Endothelial cell of umbilical vein (primary cell): Measurements from ENCODE around the gene RSRC1. TPM values are rescaled to one million over a fixed set of nuclear protein-coding genes. Genes with fewer than 3 reads are reported as not detected.

ENCODE experiments used
- BruUV-seq: library from RNA; stranded (reverse); fragments of 400-500 nt; replicated peaks from 2 replicates; lab custom pipeline; 2021; lab: Mats Ljungman, UMichigan
- CTCF ChIA-PET: fragments of 300-600, 350-600 bp; sonication (Branson Sonifier 250); formaldehyde crosslinking; loops from one replicate; lab custom pipeline; 2021; ENCODE audit warnings: antibody characterized with exemption, inconsistent platforms; lab: Charles Lee
- POLR2A ChIA-PET: fragments of 300-600, 350-600 bp; sonication (Branson Sonifier 250); formaldehyde crosslinking; loops from one replicate; lab custom pipeline; 2021; ENCODE audit warnings: antibody characterized with exemption, inconsistent platforms; lab: Charles Lee
- DNase-seq: peaks from one replicate; pipeline ENCODE4 v3.0.0-alpha.2; 2011; ENCODE audit warnings: low read depth, low spot score
- FAIRE-seq: peaks from 2 replicates; lab custom pipeline; 2011; peaks lifted over from hg19 to GRCh38; lab: Jason Lieb, UNC
- H2AFZ ChIP-seq: 2 replicates; pipeline ENCODE4 v1.6.0; 2012; ENCODE audit warnings: low read depth, low read length, control low read depth, inconsistent platforms
- H3K27ac ChIP-seq: 2 replicates; pipeline ENCODE4 v1.5.1; 2011; ENCODE audit warnings: low read depth, mild to moderate bottlenecking, control low read depth, low read length, moderate library complexity; ENCODE audit not compliant: insufficient read depth
- H3K27me3 ChIP-seq, 2 experiments: 2 replicates each; pipeline versions ENCODE4 v1.6.0 to v1.6.1; 2011; ENCODE audit warnings: low read length in 2 of 2, mixed read lengths in 1 of 2; ENCODE audit not compliant: control insufficient read depth in 2 of 2, insufficient read depth in 2 of 2
- H3K36me3 ChIP-seq, 2 experiments: 2 replicates in 1 of 2; 3 replicates in 1 of 2; pipeline ENCODE4 v1.5.1; 2011; ENCODE audit warnings: low read length in 2 of 2, mild to moderate bottlenecking in 1 of 2, moderate library complexity in 1 of 2; ENCODE audit not compliant: control insufficient read depth in 2 of 2, insufficient read depth in 2 of 2; ENCODE audit errors: extremely low read depth in 1 of 2
- H3K4me1 ChIP-seq: 3 replicates; pipeline ENCODE4 v1.5.1; 2011; ENCODE audit warnings: mild to moderate bottlenecking, low read length; ENCODE audit not compliant: control insufficient read depth, insufficient read depth; ENCODE audit errors: extremely low read depth
- H3K4me2 ChIP-seq: 2 replicates; pipeline ENCODE4 v1.6.1; 2011; ENCODE audit warnings: low read length, control low read depth, mixed read lengths; ENCODE audit not compliant: insufficient read depth
- H3K4me3 ChIP-seq, 3 experiments: fragments of 200-600 bp in 1 of 3; sonication (generic), shearing (Covaris generic) in 1 of 3; replicated peaks in 1 of 3; 2 replicates each; pipeline ENCODE4 v1.5.1; 2011 to 2016; ENCODE audit warnings: control low read depth in 3 of 3, low read length in 3 of 3, mild to moderate bottlenecking in 2 of 3, inconsistent platforms in 1 of 3, low read depth in 1 of 3, moderate library complexity in 1 of 3; ENCODE audit not compliant: insufficient read depth in 1 of 3
- H3K79me2 ChIP-seq: 2 replicates; pipeline ENCODE4 v1.6.0; 2012; ENCODE audit warnings: low read length, inconsistent platforms; ENCODE audit not compliant: control insufficient read depth, insufficient read depth
- H3K9ac ChIP-seq: replicated peaks from 2 replicates; pipeline ENCODE3; 2011; ENCODE audit warnings: low read length, control low read depth; ENCODE audit not compliant: insufficient read depth; ENCODE audit errors: extremely low read depth
- H3K9me1 ChIP-seq: replicated peaks from 3 replicates; pipeline ENCODE4 v1.6.0; 2011; ENCODE audit warnings: mild to moderate bottlenecking, low read length; ENCODE audit not compliant: control insufficient read depth, insufficient read depth; ENCODE audit errors: extremely low read depth
- H3K9me3 ChIP-seq: replicated peaks from 2 replicates; pipeline ENCODE4 v1.5.1; 2012; ENCODE audit warnings: low read length, inconsistent platforms; ENCODE audit not compliant: control insufficient read depth, insufficient read depth
- H4K20me1 ChIP-seq: replicated peaks from 2 replicates; pipeline ENCODE3; 2011; ENCODE audit warnings: mild to moderate bottlenecking, low read length; ENCODE audit not compliant: control insufficient read depth, insufficient read depth; ENCODE audit errors: extremely low read depth
- CTCF ChIP-seq, 2 donors: IDR thresholded peaks; 1 replicate in 1 of 2; 2 replicates in 1 of 2; pipeline ENCODE4 v1.5.1; 2011; ENCODE audit warnings: low read length in 2 of 2, mild to moderate bottlenecking in 2 of 2, moderate library complexity in 2 of 2, control low read depth in 1 of 2, inconsistent platforms in 1 of 2, low read depth in 1 of 2; ENCODE audit not compliant: insufficient read depth in 1 of 2; ENCODE audit errors: extremely low read depth in 1 of 2
- EZH2 ChIP-seq: IDR thresholded peaks from 2 replicates; pipeline ENCODE4 v1.6.1; 2012; ENCODE audit warnings: borderline replicate concordance, low read depth, mild to moderate bottlenecking, moderate library complexity, low read length, inconsistent platforms; ENCODE audit not compliant: severe bottlenecking
- FOS ChIP-seq: IDR thresholded peaks from 2 replicates; pipeline ENCODE4 v1.6.1; 2011; ENCODE audit warnings: mild to moderate bottlenecking, low read length, moderate library complexity, borderline replicate concordance; ENCODE audit not compliant: insufficient read depth
- GATA2 ChIP-seq: IDR thresholded peaks from 2 replicates; pipeline ENCODE4 v1.7.0; 2011; ENCODE audit warnings: low read depth, mild to moderate bottlenecking, moderate library complexity, mixed read lengths, low read length; ENCODE audit not compliant: insufficient read length, insufficient read depth
- JUN ChIP-seq: IDR thresholded peaks from 2 replicates; pipeline ENCODE4 v1.6.1; 2011; ENCODE audit warnings: borderline replicate concordance, low read depth; ENCODE audit not compliant: insufficient read length, insufficient read depth
- MYC ChIP-seq: IDR thresholded peaks from one replicate; pipeline ENCODE4 v1.6.1; 2011; ENCODE audit warnings: mild to moderate bottlenecking, low read depth, low read length
- POLR2A ChIP-seq: IDR thresholded peaks from 2 replicates; pipeline ENCODE4 v1.6.1; 2012; ENCODE audit warnings: low read depth, mild to moderate bottlenecking, control low read depth, low read length
- POLR2AphosphoS5 ChIP-seq: IDR thresholded peaks from 2 replicates; pipeline ENCODE4 v1.6.1; 2012; ENCODE audit warnings: low read depth, mild to moderate bottlenecking, control low read depth, low read length, moderate library complexity; ENCODE audit not compliant: insufficient read depth
- dilution Hi-C: fragments of 300-500 bp; cut with MboI; formaldehyde crosslinking; loops from one replicate; pipeline ENCODE4 v1.15.0; 2019; ENCODE audit warnings: low sequenced_read_pairs; ENCODE audit not compliant: extremely low pct_ligation_motif_present
- intact Hi-C: fragments of 100-400 bp; cut with micrococcal nuclease; formaldehyde crosslinking; loops from one replicate; pipeline ENCODE4 v1.10.0; 2022
- polyA plus RNA-seq, 4 experiments: library from polyadenylated mRNA; depleted of rRNA in 3 of 4; stranded (reverse) in 3 of 4; unstranded in 1 of 4; fragments of >200 nt; gene quantifications; 2 replicates each; pipeline versions ENCODE4 v1.2.1 to v1.2.3, GENCODE V29; 2011 to 2012; ENCODE audit warnings: missing spikeins in 1 of 4
- total RNA-seq: library from RNA; stranded (reverse); gene quantifications from 2 replicates; pipeline ENCODE4 v1.2.3, GENCODE V29; 2021
- TF ChIP-seq, protein P1 (sequence below): IDR thresholded peaks from 2 replicates; pipeline ENCODE4 v1.6.1; 2011; ENCODE audit not compliant: insufficient read depth, insufficient read length

Gene RSRC1
- total and polyA plus RNA-seq, 2 donors (not counting 3 experiments of a cell fraction or from before 2014, with no cell fraction given) = 1.8 to 25.4 TPM

DNA sequence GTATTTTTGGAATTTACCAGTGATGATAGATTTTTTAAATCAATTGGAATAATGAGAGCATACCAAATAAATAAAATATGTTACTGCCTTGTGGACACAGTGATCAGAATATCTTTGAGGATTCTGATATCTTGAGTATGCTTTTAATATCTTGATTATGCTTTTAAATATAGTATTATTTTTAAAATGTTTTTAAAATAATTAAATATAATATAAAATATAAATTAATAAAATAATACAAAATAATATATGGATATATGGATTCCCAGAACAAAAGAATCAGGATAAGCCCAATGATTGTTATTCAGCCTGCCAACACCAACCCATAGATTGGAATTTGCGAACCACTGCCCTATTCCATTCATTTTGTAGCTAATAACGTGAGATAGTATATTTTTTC lies 369.2 kb downstream of the RSRC1 start:
- H3K27me3 ChIP-seq = no peaks in the 10 kb centered on the region
- BruUV-seq = no TSS peak
- ChIA-PET CTCF (interaction anchor here (0.8 kb wide), 1 partner anchor 9 kb away, joined by 3 read pairs; no protein-coding TSS in a partner anchor), POLR2A (no interaction called here)
- dilution Hi-C loops (no loop called here), intact Hi-C loops (no loop called here)
- H3K9me1 ChIP-seq = no peaks in the 10 kb centered on the region
- TF ChIP-seq POLR2AphosphoS5 = no peak
- no peak for TF ChIP-seq MYC
- no peak for TF ChIP-seq EZH2
- TF ChIP-seq FOS = no peak
- TF ChIP-seq JUN = no peak
- TF ChIP-seq, protein P1, sequence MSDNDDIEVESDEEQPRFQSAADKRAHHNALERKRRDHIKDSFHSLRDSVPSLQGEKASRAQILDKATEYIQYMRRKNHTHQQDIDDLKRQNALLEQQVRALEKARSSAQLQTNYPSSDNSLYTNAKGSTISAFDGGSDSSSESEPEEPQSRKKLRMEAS = no peak
- TF ChIP-seq GATA2 = no peak
- H4K20me1 ChIP-seq = no peaks in the 10 kb centered on the region
- H3K9me3 ChIP-seq = no peaks in the 10 kb centered on the region
- no peaks in the 10 kb centered on the region for H3K36me3 ChIP-seq
- no peak overlapping the region for H3K4me2 ChIP-seq
- H3K27ac ChIP-seq = no peak overlapping the region
- no peak overlapping the region for H3K4me3 ChIP-seq
- H3K79me2 ChIP-seq = no peaks in the 10 kb centered on the region
- H3K4me1 ChIP-seq = no peaks in the 10 kb centered on the region
- no peak overlapping the region for H2AFZ ChIP-seq
- H3K9ac ChIP-seq = no peak overlapping the region
- DNase-seq (no peak), FAIRE-seq (no peak)

DNA sequence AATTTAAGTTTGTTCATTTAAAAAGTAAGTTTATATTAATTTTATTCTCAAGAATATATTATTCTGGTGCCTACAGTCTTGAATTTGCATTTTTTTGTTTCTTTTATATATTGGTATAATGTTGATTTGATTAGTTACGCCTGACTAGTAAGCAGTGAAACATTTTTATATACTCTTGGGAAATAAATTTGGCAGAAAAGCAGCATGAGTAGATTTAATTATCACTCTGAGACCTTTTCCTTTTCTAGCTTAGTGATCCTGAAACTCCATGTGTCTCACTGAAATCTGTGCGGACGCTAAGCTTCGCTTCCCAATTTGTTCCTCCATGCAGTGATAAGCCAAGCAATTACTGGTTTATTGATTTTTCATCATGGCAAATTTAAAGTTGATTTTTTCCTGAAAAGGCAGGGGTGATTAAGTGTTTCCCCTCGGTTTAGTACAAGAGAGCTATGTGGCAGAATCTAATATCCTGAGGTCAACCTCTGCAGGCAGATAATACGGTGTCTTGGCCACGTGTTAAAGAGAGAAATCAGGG lies 373.9 kb downstream of the RSRC1 start:
- TF ChIP-seq MYC (no peak), POLR2AphosphoS5 (no peak), POLR2A (no peak), GATA2 (no peak), FOS (no peak), CTCF (IDR thresholded peaks at IDR 0.05; ENCODE audit: extremely low read depth in 1 of 2, insufficient read depth in 1 of 2, low read depth in 1 of 2, low read length in 2 of 2) (no peak), JUN (no peak), EZH2 (no peak)
- TF ChIP-seq, protein P1 = no peak
- DNase-seq = no peak
- H3K9me1 ChIP-seq = no peaks in the 10 kb centered on the region
- no peaks in the 10 kb centered on the region for H3K27me3 ChIP-seq
- FAIRE-seq = no peak
- no peak overlapping the region for H3K4me2 ChIP-seq
- no peak overlapping the region for H3K9ac ChIP-seq
- H3K79me2 ChIP-seq = no peaks in the 10 kb centered on the region
- ChIA-PET POLR2A (no interaction called here), CTCF (interaction anchor here (0.8 kb wide), 1 partner anchor 17 kb away, joined by 3 read pairs; no protein-coding TSS in a partner anchor)
- BruUV-seq = no TSS peak
- dilution Hi-C loops (no loop called here), intact Hi-C loops (no loop called here)
- H3K36me3 ChIP-seq = no peaks in the 10 kb centered on the region
- H4K20me1 ChIP-seq = no peaks in the 10 kb centered on the region
- H3K4me3 ChIP-seq = no peak overlapping the region
- no peaks in the 10 kb centered on the region for H3K4me1 ChIP-seq
- no peak overlapping the region for H3K27ac ChIP-seq
- no peaks in the 10 kb centered on the region for H3K9me3 ChIP-seq
- H2AFZ ChIP-seq = no peak overlapping the region
